HCT116 (cell line): Measurements from ENCODE around the gene MINK1. TPM values are rescaled to one million over a fixed set of nuclear protein-coding genes. Genes with fewer than 3 reads are reported as not detected.

Experiments
- ATAC-seq: fragments of 200-7000 bp; cut with Tn5 transposase; 2 replicates; pipeline ENCODE4 v1.9.1; 2020; ENCODE audit warnings: mild to moderate bottlenecking, moderate library complexity
- BruUV-seq: library from RNA; stranded (reverse); fragments of 400-500 nt; replicated peaks from 2 replicates; lab custom pipeline; 2021; lab: Mats Ljungman, UMichigan
- CTCF ChIA-PET: fragments of 300-600 bp; sonication (Branson Sonifier 250); formaldehyde crosslinking; loops from one replicate; lab custom pipeline; 2021; ENCODE audit warnings: antibody characterized with exemption; lab: Charles Lee
- POLR2A ChIA-PET: fragments of 300-600, 350-600 bp; sonication (Branson Sonifier 250); formaldehyde crosslinking; loops from one replicate; lab custom pipeline; 2021; ENCODE audit warnings: antibody characterized with exemption; lab: Charles Lee
- RAD21 ChIA-PET, 2 experiments: fragments of 300-600 bp; sonication (Branson Sonifier 250); formaldehyde crosslinking; loops; one replicate each; lab custom pipeline; 2023; ENCODE audit warnings: low total read pairs in 2 of 2; ENCODE audit not compliant: uncharacterized antibody in 2 of 2, unreplicated experiment in 2 of 2, low non-redundant PET in 1 of 2; lab: Charles Lee
- DNase-seq: peaks from one replicate; pipeline ENCODE4 v3.0.0-alpha.2; 2010; ENCODE audit warnings: low read depth, low spot score
- H2AFZ ChIP-seq: fragments of 200-600 bp; shearing (Covaris generic), sonication (generic); 2 replicates; pipeline ENCODE4 v1.6.1; 2017; ENCODE audit warnings: low read depth, mixed run types, mixed read lengths, antibody characterized with exemption, low read length; ENCODE audit not compliant: poor library complexity, severe bottlenecking
- H3K27ac ChIP-seq: 2 replicates; pipeline ENCODE4 v1.5.1; 2012; ENCODE audit warnings: low read depth, low read length
- H3K27me3 ChIP-seq: fragments of 200-600 bp; sonication (generic); 2 replicates; pipeline ENCODE4 v1.6.1; 2016; ENCODE audit warnings: mixed run types, low read length, mixed read lengths; ENCODE audit not compliant: insufficient read depth
- H3K36me3 ChIP-seq, 2 experiments: fragments of 200-500 bp in 1 of 2; fragments of 200-600 bp in 1 of 2; sonication (Bioruptor generic) in 1 of 2; sonication (generic) in 1 of 2; 2 replicates each; pipeline versions ENCODE4 v1.5.1 to v1.6.1; 2014 to 2016; ENCODE audit warnings: low read length in 2 of 2, inconsistent platforms in 1 of 2, mixed read lengths in 1 of 2, mixed run types in 1 of 2; ENCODE audit not compliant: insufficient read depth in 2 of 2, control insufficient read depth in 1 of 2
- H3K4me1 ChIP-seq, 2 experiments: fragments of 200-600 bp in 1 of 2; sonication (generic) in 1 of 2; 2 replicates each; pipeline versions ENCODE4 v1.5.1 to v1.6.1; 2012 to 2017; ENCODE audit warnings: low read length in 2 of 2, inconsistent platforms in 1 of 2, mild to moderate bottlenecking in 1 of 2, mixed read lengths in 1 of 2, mixed run types in 1 of 2, moderate library complexity in 1 of 2; ENCODE audit not compliant: insufficient read depth in 2 of 2, control insufficient read depth in 1 of 2
- H3K4me2 ChIP-seq: fragments of 200-600 bp; sonication (generic); 2 replicates; pipeline ENCODE4 v1.6.1; 2017; ENCODE audit warnings: mixed run types, low read length, mixed read lengths
- H3K4me3 ChIP-seq, 2 experiments: fragments of 200-600 bp in 1 of 2; sonication (generic) in 1 of 2; replicated peaks in 1 of 2; 2 replicates each; pipeline ENCODE4 v1.5.1; 2011 to 2016; ENCODE audit warnings: low read length in 2 of 2, control low read depth in 1 of 2, low read depth in 1 of 2, mild to moderate bottlenecking in 1 of 2, mixed read lengths in 1 of 2, mixed run types in 1 of 2
- H3K79me2 ChIP-seq: fragments of 200-600 bp; sonication (generic); 2 replicates; pipeline ENCODE4 v1.6.1; 2017; ENCODE audit warnings: mild to moderate bottlenecking, mixed run types, low read length, moderate library complexity, mixed read lengths; ENCODE audit not compliant: insufficient read depth
- H3K9ac ChIP-seq: fragments of 200-600 bp; sonication (generic); 2 replicates; pipeline ENCODE4 v1.6.1; 2016; ENCODE audit warnings: low read length, mixed read lengths
- H3K9me2 ChIP-seq: fragments of 200-600 bp; sonication (generic), shearing (Covaris generic); 2 replicates; pipeline ENCODE4 v1.6.1; 2017; ENCODE audit warnings: mixed run types, mild to moderate bottlenecking, moderate library complexity; ENCODE audit not compliant: insufficient read depth
- H3K9me3 ChIP-seq, 2 experiments: fragments of 200-500 bp in 1 of 2; fragments of 200-600 bp in 1 of 2; sonication (Bioruptor generic) in 1 of 2; sonication (generic) in 1 of 2; 2 replicates each; pipeline ENCODE4 v1.6.1; 2014 to 2017; ENCODE audit warnings: low read length in 2 of 2, mixed read lengths in 2 of 2, inconsistent platforms in 1 of 2, low read depth in 1 of 2, mild to moderate bottlenecking in 1 of 2, mixed run types in 1 of 2, moderate library complexity in 1 of 2; ENCODE audit not compliant: control insufficient read depth in 1 of 2, insufficient read depth in 1 of 2
- H4K20me1 ChIP-seq: fragments of 200-600 bp; sonication (generic), shearing (Covaris generic); 2 replicates; pipeline ENCODE4 v1.6.1; 2017; ENCODE audit warnings: mixed run types, mild to moderate bottlenecking, moderate library complexity; ENCODE audit not compliant: insufficient read depth
- CEBPB ChIP-seq: IDR thresholded peaks from 2 replicates; pipeline ENCODE4 v1.6.1; 2012; ENCODE audit warnings: low read depth
- EGR1 ChIP-seq: IDR thresholded peaks from 2 replicates; pipeline ENCODE4 v1.6.1; 2012; ENCODE audit warnings: low read depth
- ELF1 ChIP-seq: IDR thresholded peaks from 2 replicates; pipeline ENCODE4 v1.6.1; 2012; ENCODE audit warnings: low read depth, borderline replicate concordance
- EZH2phosphoT487 ChIP-seq: fragments of 200-600 bp; IDR thresholded peaks from 2 replicates; pipeline ENCODE4 v1.6.1; 2018; ENCODE audit warnings: antibody characterized with exemption, borderline replicate concordance
- FOSL1 ChIP-seq: IDR thresholded peaks from 2 replicates; pipeline ENCODE4 v1.6.1; 2012; ENCODE audit warnings: low read depth
- JUND ChIP-seq: IDR thresholded peaks from 2 replicates; pipeline ENCODE4 v1.6.1; 2012
- POLR2A ChIP-seq: IDR thresholded peaks from 2 replicates; pipeline ENCODE4 v1.7.0; 2011; ENCODE audit warnings: borderline replicate concordance; ENCODE audit not compliant: insufficient read depth, insufficient read length; ENCODE audit errors: extremely low read depth
- RAD21 ChIP-seq: IDR thresholded peaks from 2 replicates; pipeline ENCODE4 v1.6.1; 2012; ENCODE audit warnings: low read depth, mild to moderate bottlenecking
- SP1 ChIP-seq: IDR thresholded peaks from 2 replicates; pipeline ENCODE4 v1.6.1; 2012; ENCODE audit warnings: low read depth
- SRF ChIP-seq: IDR thresholded peaks from 2 replicates; pipeline ENCODE4 v1.6.1; 2012; ENCODE audit warnings: low read depth
- TCF7L2 ChIP-seq: IDR thresholded peaks from 2 replicates; pipeline ENCODE4 v1.7.0; 2011; ENCODE audit warnings: borderline replicate concordance, inconsistent platforms; ENCODE audit not compliant: insufficient read depth, insufficient read length; ENCODE audit errors: extremely low read depth
- YY1 ChIP-seq: IDR thresholded peaks from 2 replicates; pipeline ENCODE4 v1.6.1; 2011; ENCODE audit warnings: low read length, low read depth, moderate library complexity, mild to moderate bottlenecking; ENCODE audit not compliant: insufficient replicate concordance; ENCODE audit errors: extremely low read depth
- intact Hi-C: fragments of 100-400 bp; cut with micrococcal nuclease; formaldehyde crosslinking; loops from 2 replicates; pipeline ENCODE4 v1.10.0; 2022
- total RNA-seq: library from RNA; stranded (reverse); gene quantifications from one replicate; pipeline ENCODE4 v1.2.1, GENCODE V29; 2021; ENCODE audit not compliant: unreplicated experiment
- TF ChIP-seq, protein P1 (sequence below): IDR thresholded peaks from 2 replicates; pipeline ENCODE4 v1.6.1; 2012
- TF ChIP-seq, protein P2 (sequence below): IDR thresholded peaks from 2 replicates; pipeline ENCODE4 v1.6.1; 2012; ENCODE audit warnings: low read depth
- TF ChIP-seq, protein P3 (sequence below): IDR thresholded peaks from 2 replicates; pipeline ENCODE4 v1.6.1; 2012

MINK1 gene
- total RNA-seq, 1 experiment from 2014 or later = 85.2 TPM

DNA sequence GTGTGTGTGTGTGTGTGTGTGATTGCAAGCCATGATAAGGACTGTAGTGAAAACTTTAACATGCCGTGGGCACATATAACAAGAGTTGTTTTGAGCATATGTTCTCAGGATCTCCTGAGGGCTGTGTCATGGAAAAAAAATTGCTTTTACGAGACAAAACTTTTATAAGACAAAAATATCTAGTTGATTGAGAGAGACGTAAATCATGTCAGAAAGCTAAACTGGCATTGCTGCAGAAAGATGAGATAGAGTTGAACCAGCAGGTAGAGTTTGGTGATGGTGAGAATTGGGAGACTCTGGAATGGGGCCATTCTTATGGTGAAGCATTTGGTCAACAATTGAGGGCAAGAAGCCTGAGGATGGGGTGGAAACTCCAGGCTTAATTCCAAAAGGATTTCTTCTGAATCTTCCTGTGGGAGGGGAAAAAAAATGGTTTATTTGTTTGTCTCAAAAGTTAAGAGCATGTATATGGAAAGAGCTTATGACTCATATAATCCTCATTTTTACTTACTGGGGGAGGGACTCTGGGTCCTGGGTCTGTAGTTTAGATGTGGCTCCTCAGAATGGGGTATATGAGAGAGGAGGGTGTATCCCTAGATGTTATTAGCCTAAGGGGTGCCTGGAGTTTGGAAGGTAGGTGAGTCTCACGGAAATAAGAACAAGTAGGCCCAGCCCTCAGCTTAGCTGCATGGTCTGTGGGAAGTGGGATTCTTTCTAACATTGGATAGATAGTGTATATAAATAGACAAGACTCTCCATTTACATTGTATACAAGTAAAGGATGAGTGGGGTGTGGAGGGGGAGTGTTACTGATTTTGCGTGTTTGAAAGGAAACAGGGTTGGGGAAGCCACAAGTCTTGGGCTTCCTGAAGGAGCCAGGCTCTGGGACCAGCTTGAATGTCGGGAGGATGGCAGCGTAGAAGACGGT is 7.1 kb downstream of the MINK1 start:
- peaks cover 6 to 15% of the 10 kb centered on the region in 2 experiments for H3K4me1 ChIP-seq
- peaks cover 94% of the 10 kb centered on the region for H3K79me2 ChIP-seq
- no peak overlapping the region for H3K27ac ChIP-seq
- no peaks in the 10 kb centered on the region for H3K9me3 ChIP-seq
- BruUV-seq = no TSS peak
- intact Hi-C loops = loop anchor here (10.0 kb wide), 1 partner anchor 45 kb away; no protein-coding TSS in a partner anchor
- no peak overlapping the region for H3K9ac ChIP-seq
- CTCF ChIA-PET = no interaction called here
- H3K4me2 ChIP-seq = no peak overlapping the region
- POLR2A ChIA-PET = no interaction called here
- H3K4me3 ChIP-seq = no peak overlapping the region
- no peaks in the 10 kb centered on the region for H3K27me3 ChIP-seq
- no peaks in the 10 kb centered on the region for H3K9me2 ChIP-seq
- DNase-seq (no peak), ATAC-seq (no peak)
- RAD21 ChIA-PET = no interaction called here
- H2AFZ ChIP-seq = no peak overlapping the region
- H3K36me3 ChIP-seq = peaks cover 3 to 21% of the 10 kb centered on the region in 2 experiments; a peak in 1 of 4 replicates
- TF ChIP-seq CEBPB (no peak), YY1 (no peak), TCF7L2 (no peak), JUND (no peak), FOSL1 (no peak), SRF (no peak), EGR1 (no peak), POLR2A (no peak), RAD21 (no peak), EZH2phosphoT487 (no peak), SP1 (no peak), ELF1 (no peak)
- TF ChIP-seq, protein P1, sequence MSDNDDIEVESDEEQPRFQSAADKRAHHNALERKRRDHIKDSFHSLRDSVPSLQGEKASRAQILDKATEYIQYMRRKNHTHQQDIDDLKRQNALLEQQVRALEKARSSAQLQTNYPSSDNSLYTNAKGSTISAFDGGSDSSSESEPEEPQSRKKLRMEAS = no peak
- TF ChIP-seq, protein P2, sequence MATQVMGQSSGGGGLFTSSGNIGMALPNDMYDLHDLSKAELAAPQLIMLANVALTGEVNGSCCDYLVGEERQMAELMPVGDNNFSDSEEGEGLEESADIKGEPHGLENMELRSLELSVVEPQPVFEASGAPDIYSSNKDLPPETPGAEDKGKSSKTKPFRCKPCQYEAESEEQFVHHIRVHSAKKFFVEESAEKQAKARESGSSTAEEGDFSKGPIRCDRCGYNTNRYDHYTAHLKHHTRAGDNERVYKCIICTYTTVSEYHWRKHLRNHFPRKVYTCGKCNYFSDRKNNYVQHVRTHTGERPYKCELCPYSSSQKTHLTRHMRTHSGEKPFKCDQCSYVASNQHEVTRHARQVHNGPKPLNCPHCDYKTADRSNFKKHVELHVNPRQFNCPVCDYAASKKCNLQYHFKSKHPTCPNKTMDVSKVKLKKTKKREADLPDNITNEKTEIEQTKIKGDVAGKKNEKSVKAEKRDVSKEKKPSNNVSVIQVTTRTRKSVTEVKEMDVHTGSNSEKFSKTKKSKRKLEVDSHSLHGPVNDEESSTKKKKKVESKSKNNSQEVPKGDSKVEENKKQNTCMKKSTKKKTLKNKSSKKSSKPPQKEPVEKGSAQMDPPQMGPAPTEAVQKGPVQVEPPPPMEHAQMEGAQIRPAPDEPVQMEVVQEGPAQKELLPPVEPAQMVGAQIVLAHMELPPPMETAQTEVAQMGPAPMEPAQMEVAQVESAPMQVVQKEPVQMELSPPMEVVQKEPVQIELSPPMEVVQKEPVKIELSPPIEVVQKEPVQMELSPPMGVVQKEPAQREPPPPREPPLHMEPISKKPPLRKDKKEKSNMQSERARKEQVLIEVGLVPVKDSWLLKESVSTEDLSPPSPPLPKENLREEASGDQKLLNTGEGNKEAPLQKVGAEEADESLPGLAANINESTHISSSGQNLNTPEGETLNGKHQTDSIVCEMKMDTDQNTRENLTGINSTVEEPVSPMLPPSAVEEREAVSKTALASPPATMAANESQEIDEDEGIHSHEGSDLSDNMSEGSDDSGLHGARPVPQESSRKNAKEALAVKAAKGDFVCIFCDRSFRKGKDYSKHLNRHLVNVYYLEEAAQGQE = no peak
- TF ChIP-seq, protein P3, sequence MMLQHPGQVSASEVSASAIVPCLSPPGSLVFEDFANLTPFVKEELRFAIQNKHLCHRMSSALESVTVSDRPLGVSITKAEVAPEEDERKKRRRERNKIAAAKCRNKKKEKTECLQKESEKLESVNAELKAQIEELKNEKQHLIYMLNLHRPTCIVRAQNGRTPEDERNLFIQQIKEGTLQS = no peak
- H4K20me1 ChIP-seq = no peaks in the 10 kb centered on the region; the same call in 1 of the 2 replicates
